HepG2 (cell line): ENCODE results near the gene ZNF605. TPM values are rescaled to one million over a fixed set of nuclear protein-coding genes. Genes with fewer than 3 reads are reported as not detected.

Experiments
- BCL3 ChIP-seq: sonication (generic); formaldehyde crosslinking; IDR thresholded peaks from 2 replicates; pipeline ENCODE4 v1.5.1; 2020; ENCODE audit warnings: mild to moderate bottlenecking, missing genetic modification reagents, moderate library complexity
- BCLAF1 ChIP-seq: fragments of 450-650 bp; IDR thresholded peaks from 2 replicates; pipeline ENCODE4 v1.6.1; 2017; ENCODE audit warnings: mild to moderate bottlenecking
- RCOR2 ChIP-seq: IDR thresholded peaks from 2 replicates; pipeline ENCODE4 v1.6.1; 2016; ENCODE audit warnings: missing biosample characterization, missing genetic modification reagents
- REST ChIP-seq, 2 experiments: IDR thresholded peaks; 2 replicates each; pipeline ENCODE4 v1.6.1; 2011 to 2012; ENCODE audit warnings: low read length in 2 of 2, borderline replicate concordance in 1 of 2, low read depth in 1 of 2, mild to moderate bottlenecking in 1 of 2, moderate library complexity in 1 of 2
- RFXAP ChIP-seq: sonication (generic); formaldehyde crosslinking; IDR thresholded peaks from 2 replicates; pipeline ENCODE4 v1.4.0; 2020; ENCODE audit warnings: missing genetic modification reagents, borderline replicate concordance
- ZBTB7B ChIP-seq: sonication (generic); formaldehyde crosslinking; IDR thresholded peaks from 2 replicates; pipeline ENCODE4 v1.4.0; 2020; ENCODE audit warnings: missing genetic modification reagents
- ZNF225 ChIP-seq: sonication (generic); formaldehyde crosslinking; IDR thresholded peaks from 2 replicates; pipeline ENCODE4 v1.4.0; 2020; ENCODE audit warnings: mild to moderate bottlenecking, missing genetic modification reagents
- ZNF274 ChIP-seq: sonication (generic); formaldehyde crosslinking; IDR thresholded peaks from 2 replicates; pipeline ENCODE4 v1.5.1; 2020; ENCODE audit warnings: mild to moderate bottlenecking, missing genetic modification reagents
- ZNF543 ChIP-seq: sonication (generic); formaldehyde crosslinking; IDR thresholded peaks from 2 replicates; pipeline ENCODE4 v1.4.0; 2020; ENCODE audit warnings: mild to moderate bottlenecking, missing genetic modification reagents
- ZNF552 ChIP-seq: sonication (generic); formaldehyde crosslinking; IDR thresholded peaks from 2 replicates; pipeline ENCODE4 v1.9.0; 2022; ENCODE audit warnings: missing genetic modification reagents, mild to moderate bottlenecking, borderline replicate concordance
- ZNF609 ChIP-seq: sonication (generic); formaldehyde crosslinking; IDR thresholded peaks from 2 replicates; pipeline ENCODE4 v1.4.0; 2020; ENCODE audit warnings: mild to moderate bottlenecking, missing genetic modification reagents, borderline replicate concordance
- ZNF644 ChIP-seq: IDR thresholded peaks from 2 replicates; pipeline ENCODE4 v1.6.1; 2016; ENCODE audit warnings: low read depth
- polyA plus RNA-seq, 8 experiments: library from polyadenylated mRNA; depleted of rRNA in 3 of 8; stranded (reverse) in 7 of 8; unstranded in 1 of 8; fragments of >200 nt; fragmentation: Illumina TruSeq in 4 of 8; extraction: Trizol in 4 of 8; gene quantifications; 2 replicates each; pipeline versions ENCODE4 v1.2.1 to v1.2.3, GENCODE V29; 2011 to 2016; ENCODE audit warnings: low read depth in 4 of 8, missing spikeins in 1 of 8, mixed read lengths in 1 of 8; ENCODE audit not compliant: insufficient read depth in 1 of 8
- total RNA-seq, 5 experiments: library from RNA; depleted of rRNA; stranded (reverse); fragments of >200 nt; fragmentation: Illumina TruSeq; extraction: Trizol; gene quantifications; 2 replicates each; pipeline ENCODE4 v1.2.3, GENCODE V29; 2016; ENCODE audit warnings: low read depth in 1 of 5
- TF ChIP-seq, protein P1 (sequence below): sonication (generic); formaldehyde crosslinking; IDR thresholded peaks from 2 replicates; pipeline ENCODE4 v1.5.0; 2020; ENCODE audit warnings: mild to moderate bottlenecking, missing genetic modification reagents, moderate library complexity

Gene ZNF605
- total and polyA plus RNA-seq, 2 of the 13 experiments (the other 11 are each of a cell fraction or from before 2014, with no cell fraction given) = 6.7 to 6.8 TPM

- no peak for TF ChIP-seq ZNF609
- no peak for TF ChIP-seq BCLAF1
- TF ChIP-seq ZNF274 (CRISPR knock-in tag) = peak; percentile 50
- 0 out of 2 replicates have a peak, but pooled peaks have one; percentile 49 for TF ChIP-seq BCL3 (CRISPR knock-in tag)
- TF ChIP-seq RFXAP (CRISPR knock-in tag) = peak; percentile 67; the same call in 1 of the 2 replicates
- 0 out of 2 replicates have a peak, but pooled peaks have one; percentile 27 for TF ChIP-seq ZNF225 (CRISPR knock-in tag)
- TF ChIP-seq RCOR2 (CRISPR knock-in tag) = no peak
- TF ChIP-seq ZNF552 (CRISPR knock-in tag) = no peak
- no peak for TF ChIP-seq ZNF644 (CRISPR knock-in tag)
- peak; percentile 78 for TF ChIP-seq ZBTB7B (CRISPR knock-in tag)
- no peak for TF ChIP-seq REST (IDR thresholded peaks at IDR 0.05; ENCODE audit: borderline replicate concordance in 1 of 2, low read depth in 1 of 2, low read length in 2 of 2)
- TF ChIP-seq, protein P1, sequence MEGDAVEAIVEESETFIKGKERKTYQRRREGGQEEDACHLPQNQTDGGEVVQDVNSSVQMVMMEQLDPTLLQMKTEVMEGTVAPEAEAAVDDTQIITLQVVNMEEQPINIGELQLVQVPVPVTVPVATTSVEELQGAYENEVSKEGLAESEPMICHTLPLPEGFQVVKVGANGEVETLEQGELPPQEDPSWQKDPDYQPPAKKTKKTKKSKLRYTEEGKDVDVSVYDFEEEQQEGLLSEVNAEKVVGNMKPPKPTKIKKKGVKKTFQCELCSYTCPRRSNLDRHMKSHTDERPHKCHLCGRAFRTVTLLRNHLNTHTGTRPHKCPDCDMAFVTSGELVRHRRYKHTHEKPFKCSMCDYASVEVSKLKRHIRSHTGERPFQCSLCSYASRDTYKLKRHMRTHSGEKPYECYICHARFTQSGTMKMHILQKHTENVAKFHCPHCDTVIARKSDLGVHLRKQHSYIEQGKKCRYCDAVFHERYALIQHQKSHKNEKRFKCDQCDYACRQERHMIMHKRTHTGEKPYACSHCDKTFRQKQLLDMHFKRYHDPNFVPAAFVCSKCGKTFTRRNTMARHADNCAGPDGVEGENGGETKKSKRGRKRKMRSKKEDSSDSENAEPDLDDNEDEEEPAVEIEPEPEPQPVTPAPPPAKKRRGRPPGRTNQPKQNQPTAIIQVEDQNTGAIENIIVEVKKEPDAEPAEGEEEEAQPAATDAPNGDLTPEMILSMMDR = 0 out of 2 replicates have a peak, but pooled peaks have one; percentile 9
- TF ChIP-seq ZNF543 = peak; percentile 90
These were observed at the start of gene ZNF605 (continued) for GRCh38 chr12:132956011-132956788.
